Measurements from ENCODE around the gene ZKSCAN1. TPM values are rescaled to one million over a fixed set of nuclear protein-coding genes. Genes with fewer than 3 reads are reported as not detected.

ZKSCAN1 gene
- total RNA-seq, 1 experiment from 2014 or later, result 70.3 TPM

DNA sequence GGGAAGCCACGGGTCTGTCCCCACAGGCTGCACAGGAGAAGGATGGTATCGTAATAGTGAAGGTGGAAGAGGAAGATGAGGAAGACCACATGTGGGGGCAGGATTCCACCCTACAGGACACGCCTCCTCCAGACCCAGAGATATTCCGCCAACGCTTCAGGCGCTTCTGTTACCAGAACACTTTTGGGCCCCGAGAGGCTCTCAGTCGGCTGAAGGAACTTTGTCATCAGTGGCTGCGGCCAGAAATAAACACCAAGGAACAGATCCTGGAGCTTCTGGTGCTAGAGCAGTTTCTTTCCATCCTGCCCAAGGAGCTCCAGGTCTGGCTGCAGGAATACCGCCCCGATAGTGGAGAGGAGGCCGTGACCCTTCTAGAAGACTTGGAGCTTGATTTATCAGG is 8.1 kb downstream of the ZKSCAN1 start:
- no peak overlapping the region for H3K4me2 ChIP-seq
- POLR2A ChIA-PET (ENCODE audit: unreplicated experiment), result no interaction called here
- H3K36me3 ChIP-seq (ENCODE audit: low read depth), result peaks cover 24% of the 10 kb centered on the region
- no peak overlapping the region for H3K4me3 ChIP-seq
- peaks cover 41% of the 10 kb centered on the region for H4K20me1 ChIP-seq (ENCODE audit: insufficient read depth)
- CTCF ChIA-PET, result no interaction called here
- no TSS peak for BruUV-seq (replicated peaks)
- no peak overlapping the region for H3K27ac ChIP-seq
- TF ChIP-seq EZH2 (IDR thresholded peaks at IDR 0.05; ENCODE audit: low read depth), result no peak
- TF ChIP-seq, protein P1, sequence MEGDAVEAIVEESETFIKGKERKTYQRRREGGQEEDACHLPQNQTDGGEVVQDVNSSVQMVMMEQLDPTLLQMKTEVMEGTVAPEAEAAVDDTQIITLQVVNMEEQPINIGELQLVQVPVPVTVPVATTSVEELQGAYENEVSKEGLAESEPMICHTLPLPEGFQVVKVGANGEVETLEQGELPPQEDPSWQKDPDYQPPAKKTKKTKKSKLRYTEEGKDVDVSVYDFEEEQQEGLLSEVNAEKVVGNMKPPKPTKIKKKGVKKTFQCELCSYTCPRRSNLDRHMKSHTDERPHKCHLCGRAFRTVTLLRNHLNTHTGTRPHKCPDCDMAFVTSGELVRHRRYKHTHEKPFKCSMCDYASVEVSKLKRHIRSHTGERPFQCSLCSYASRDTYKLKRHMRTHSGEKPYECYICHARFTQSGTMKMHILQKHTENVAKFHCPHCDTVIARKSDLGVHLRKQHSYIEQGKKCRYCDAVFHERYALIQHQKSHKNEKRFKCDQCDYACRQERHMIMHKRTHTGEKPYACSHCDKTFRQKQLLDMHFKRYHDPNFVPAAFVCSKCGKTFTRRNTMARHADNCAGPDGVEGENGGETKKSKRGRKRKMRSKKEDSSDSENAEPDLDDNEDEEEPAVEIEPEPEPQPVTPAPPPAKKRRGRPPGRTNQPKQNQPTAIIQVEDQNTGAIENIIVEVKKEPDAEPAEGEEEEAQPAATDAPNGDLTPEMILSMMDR (conservative IDR thresholded peaks at IDR 0.05), result no peak
- DNase-seq, result no peak
- intact Hi-C loops (cut with micrococcal nuclease; ENCODE audit: unreplicated experiment), result no loop called here
- peaks cover 43% of the 10 kb centered on the region for H3F3A ChIP-seq (ENCODE audit: insufficient read depth, low read depth)
- H2AFZ ChIP-seq, result no peak overlapping the region
- peaks cover 29% of the 10 kb centered on the region for H3K79me2 ChIP-seq (ENCODE audit: low read depth)
- H3K9me3 ChIP-seq (ENCODE audit: insufficient read depth, low read depth), result no peaks in the 10 kb centered on the region
- H3K9me2 ChIP-seq (ENCODE audit: insufficient read depth), result no peaks in the 10 kb centered on the region
- no peaks in the 10 kb centered on the region for H3K27me3 ChIP-seq (ENCODE audit: insufficient read depth, low read depth)
- H3K4me1 ChIP-seq (replicated peaks; ENCODE audit: insufficient read depth), result peaks cover 25% of the 10 kb centered on the region

DNA sequence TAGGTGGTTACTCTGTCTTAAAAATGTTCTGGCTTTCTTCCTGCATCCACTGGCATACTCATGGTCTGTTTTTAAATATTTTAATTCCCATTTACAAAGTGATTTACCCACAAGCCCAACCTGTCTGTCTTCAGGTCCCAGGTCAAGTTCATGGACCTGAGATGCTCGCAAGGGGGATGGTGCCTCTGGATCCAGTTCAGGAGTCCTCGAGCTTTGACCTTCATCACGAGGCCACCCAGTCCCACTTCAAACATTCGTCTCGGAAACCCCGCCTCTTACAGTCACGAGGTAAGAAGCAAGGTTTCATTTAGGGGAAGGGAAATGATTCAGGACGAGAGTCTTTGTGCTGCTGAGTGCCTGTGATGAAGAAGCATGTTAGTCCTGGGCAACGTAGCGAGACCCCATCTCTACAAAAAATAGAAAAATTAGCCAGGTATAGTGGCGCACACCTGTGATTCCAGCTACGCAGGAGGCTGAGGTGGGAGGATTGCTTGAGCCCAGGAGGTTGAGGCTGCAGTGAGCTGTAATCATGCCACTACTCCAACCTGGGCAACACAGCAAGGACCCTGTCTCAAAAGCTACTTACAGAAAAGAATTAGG is 8.7 kb downstream of the ZKSCAN1 start:
- CTCF ChIA-PET, result interaction anchor here (0.6 kb wide), 1 partner anchor 431 kb away, joined by 3 read pairs; no protein-coding TSS in a partner anchor
- peaks cover 35% of the 10 kb centered on the region for H4K20me1 ChIP-seq (ENCODE audit: insufficient read depth)
- no peak for DNase-seq
- H2AFZ ChIP-seq, result no peak overlapping the region
- intact Hi-C loops (cut with micrococcal nuclease; ENCODE audit: unreplicated experiment), result no loop called here
- peaks cover 23% of the 10 kb centered on the region for H3K79me2 ChIP-seq (ENCODE audit: low read depth)
- no peak overlapping the region for H3K4me3 ChIP-seq
- peaks cover 25% of the 10 kb centered on the region for H3K4me1 ChIP-seq (replicated peaks; ENCODE audit: insufficient read depth)
- H3K36me3 ChIP-seq (ENCODE audit: low read depth), result peaks cover 24% of the 10 kb centered on the region
- H3K27ac ChIP-seq, result no peak overlapping the region
- TF ChIP-seq, protein P1 (conservative IDR thresholded peaks at IDR 0.05), result no peak
- no peak for TF ChIP-seq EZH2 (IDR thresholded peaks at IDR 0.05; ENCODE audit: low read depth)
- no peaks in the 10 kb centered on the region for H3K27me3 ChIP-seq (ENCODE audit: insufficient read depth, low read depth)
- POLR2A ChIA-PET (ENCODE audit: unreplicated experiment), result no interaction called here
- BruUV-seq (replicated peaks), result no TSS peak
- H3F3A ChIP-seq (ENCODE audit: insufficient read depth, low read depth), result peaks cover 43% of the 10 kb centered on the region
- H3K9me3 ChIP-seq (ENCODE audit: insufficient read depth, low read depth), result no peaks in the 10 kb centered on the region
- no peak overlapping the region for H3K4me2 ChIP-seq
- no peaks in the 10 kb centered on the region for H3K9me2 ChIP-seq (ENCODE audit: insufficient read depth)

DNA sequence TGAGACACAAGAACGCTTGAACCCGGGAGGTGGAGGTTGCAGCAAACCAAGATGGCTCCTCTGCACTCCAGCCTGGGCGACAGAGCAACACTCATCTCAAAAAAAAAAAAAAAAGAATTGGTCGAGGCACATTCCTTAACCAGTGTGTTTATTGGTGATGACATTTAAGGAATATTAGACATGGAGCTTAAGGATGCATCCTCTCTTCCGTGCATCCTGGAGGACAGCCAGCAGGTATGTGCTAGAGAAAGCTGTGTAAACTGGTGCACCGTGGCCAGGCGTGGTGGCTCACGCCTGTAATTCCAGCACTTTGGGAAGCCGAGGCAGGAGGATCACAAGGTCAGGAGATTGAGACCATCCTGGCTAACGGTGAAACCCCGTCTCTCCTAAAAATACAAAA is 11.8 kb downstream of the ZKSCAN1 start:
- Histone ChIP-seq H4K20me1 (ENCODE audit: insufficient read depth) (peaks cover 20% of the 10 kb centered on the region), H3K27me3 (ENCODE audit: insufficient read depth, low read depth) (no peaks in the 10 kb centered on the region), H3F3A (ENCODE audit: insufficient read depth, low read depth) (peaks cover 30% of the 10 kb centered on the region), H2AFZ (no peak overlapping the region), H3K36me3 (ENCODE audit: low read depth) (peaks cover 34% of the 10 kb centered on the region), H3K4me2 (no peak overlapping the region), H3K27ac (no peak overlapping the region), H3K4me1 (replicated peaks; ENCODE audit: insufficient read depth) (peaks cover 19% of the 10 kb centered on the region), H3K9me3 (ENCODE audit: insufficient read depth, low read depth) (no peaks in the 10 kb centered on the region), H3K9me2 (ENCODE audit: insufficient read depth) (no peaks in the 10 kb centered on the region), H3K4me3 (no peak overlapping the region), H3K79me2 (ENCODE audit: low read depth) (no peaks in the 10 kb centered on the region)
- CTCF ChIA-PET, result interaction anchor here (0.7 kb wide), 2 partner anchors 71 to 107 kb away, joined by 10 to 11 read pairs; no protein-coding TSS in a partner anchor
- intact Hi-C loops (cut with micrococcal nuclease; ENCODE audit: unreplicated experiment), result no loop called here
- POLR2A ChIA-PET (ENCODE audit: unreplicated experiment), result no interaction called here
- DNase-seq, result no peak
- no TSS peak for BruUV-seq (replicated peaks)
- TF ChIP-seq EZH2 (IDR thresholded peaks at IDR 0.05; ENCODE audit: low read depth), result no peak
- TF ChIP-seq, protein P1 (conservative IDR thresholded peaks at IDR 0.05), result no peak

Measured in PC-9 (cell line).